Tibial artery (tissue), 4 donors: ENCODE results near the gene ELL.

Experiments used
- DNase-seq, 2 donors: peaks; one replicate each; pipeline ENCODE4 v3.0.0-alpha.2; 2019
- H3K27ac ChIP-seq, 2 donors: fragments of 200-600 bp; sonication (generic) in 1 of 2; 1 replicate in 1 of 2; 2 replicates in 1 of 2; pipeline ENCODE4 v1.5.1; 2018 to 2019; ENCODE audit warnings: mild to moderate bottlenecking in 1 of 2
- H3K27me3 ChIP-seq, 2 donors: fragments of 200-600 bp; sonication (generic) in 1 of 2; one replicate each; pipeline versions ENCODE4 v1.5.1 to v1.6.0; 2016 to 2019
- H3K36me3 ChIP-seq, 3 donors: fragments of 200-600 bp; sonication (generic) in 2 of 3; one replicate each; pipeline ENCODE4 v1.5.1; 2016 to 2019; ENCODE audit warnings: mild to moderate bottlenecking in 2 of 3
- H3K4me1 ChIP-seq, 4 donors: fragments of 200-600 bp; sonication (generic) in 2 of 4; 1 replicate in 3 of 4; 2 replicates in 1 of 4; pipeline ENCODE4 v1.5.1; 2016 to 2019
- H3K4me3 ChIP-seq, 2 donors: fragments of 200-600 bp; sonication (generic) in 1 of 2; 1 replicate in 1 of 2; 2 replicates in 1 of 2; pipeline ENCODE4 v1.5.1; 2018 to 2019; ENCODE audit warnings: mild to moderate bottlenecking in 2 of 2
- H3K9me3 ChIP-seq, 3 donors: fragments of 200-600 bp; sonication (generic) in 1 of 3; one replicate each; pipeline ENCODE4 v1.5.1; 2016 to 2019
- intact Hi-C: fragments of 100-400 bp; cut with DNase I; formaldehyde crosslinking; loops from one replicate; pipeline ENCODE4 v1.15.0; 2023; ENCODE audit warnings: low total_unique reads
- TF ChIP-seq, protein P1 (sequence below), 2 experiments: fragments of 200-600 bp in 1 of 2; fragments of 450-650 bp in 1 of 2; IDR thresholded peaks; one replicate each; pipeline ENCODE4 v1.5.1; 2017 to 2019; ENCODE audit warnings: antibody characterized with exemption in 2 of 2, mild to moderate bottlenecking in 1 of 2, moderate library complexity in 1 of 2

The ELL gene

DNA sequence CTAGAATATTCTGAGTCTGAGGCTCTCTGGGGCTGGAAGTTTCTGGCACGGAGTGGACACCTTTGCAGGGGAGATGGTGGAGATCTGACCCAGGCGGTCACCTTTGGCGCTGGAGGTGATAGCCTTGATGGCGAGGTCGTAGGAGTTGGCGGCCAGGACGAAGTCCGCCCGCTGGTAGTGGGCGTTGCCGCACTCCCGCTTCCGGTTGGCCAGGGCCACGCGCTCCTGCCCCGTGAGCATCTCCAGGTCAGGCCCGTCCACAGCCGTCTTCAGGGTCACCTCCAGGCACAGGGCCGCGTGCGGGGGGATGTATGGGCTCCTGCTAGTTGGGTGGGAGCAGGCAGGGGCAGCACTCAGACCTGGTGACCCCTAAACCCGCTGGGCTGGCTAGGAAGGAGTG, 16.2 kb upstream of the ELL start:
- no peak for DNase-seq
- H3K4me3 ChIP-seq: no peak overlapping the region
- intact Hi-C loops: no loop called here
- peaks cover 49 to 84% (median 70%) of the 10 kb centered on the region in 3 donors for H3K36me3 ChIP-seq
- H3K4me1 ChIP-seq: peaks cover 0 to 16% (median 12%) of the 10 kb centered on the region in 4 donors
- TF ChIP-seq, protein P1, sequence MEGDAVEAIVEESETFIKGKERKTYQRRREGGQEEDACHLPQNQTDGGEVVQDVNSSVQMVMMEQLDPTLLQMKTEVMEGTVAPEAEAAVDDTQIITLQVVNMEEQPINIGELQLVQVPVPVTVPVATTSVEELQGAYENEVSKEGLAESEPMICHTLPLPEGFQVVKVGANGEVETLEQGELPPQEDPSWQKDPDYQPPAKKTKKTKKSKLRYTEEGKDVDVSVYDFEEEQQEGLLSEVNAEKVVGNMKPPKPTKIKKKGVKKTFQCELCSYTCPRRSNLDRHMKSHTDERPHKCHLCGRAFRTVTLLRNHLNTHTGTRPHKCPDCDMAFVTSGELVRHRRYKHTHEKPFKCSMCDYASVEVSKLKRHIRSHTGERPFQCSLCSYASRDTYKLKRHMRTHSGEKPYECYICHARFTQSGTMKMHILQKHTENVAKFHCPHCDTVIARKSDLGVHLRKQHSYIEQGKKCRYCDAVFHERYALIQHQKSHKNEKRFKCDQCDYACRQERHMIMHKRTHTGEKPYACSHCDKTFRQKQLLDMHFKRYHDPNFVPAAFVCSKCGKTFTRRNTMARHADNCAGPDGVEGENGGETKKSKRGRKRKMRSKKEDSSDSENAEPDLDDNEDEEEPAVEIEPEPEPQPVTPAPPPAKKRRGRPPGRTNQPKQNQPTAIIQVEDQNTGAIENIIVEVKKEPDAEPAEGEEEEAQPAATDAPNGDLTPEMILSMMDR (IDR thresholded peaks at IDR 0.05): no peak
- no peaks in the 10 kb centered on the region for H3K9me3 ChIP-seq
- H3K27ac ChIP-seq: no peak overlapping the region
- no peaks in the 10 kb centered on the region for H3K27me3 ChIP-seq

DNA sequence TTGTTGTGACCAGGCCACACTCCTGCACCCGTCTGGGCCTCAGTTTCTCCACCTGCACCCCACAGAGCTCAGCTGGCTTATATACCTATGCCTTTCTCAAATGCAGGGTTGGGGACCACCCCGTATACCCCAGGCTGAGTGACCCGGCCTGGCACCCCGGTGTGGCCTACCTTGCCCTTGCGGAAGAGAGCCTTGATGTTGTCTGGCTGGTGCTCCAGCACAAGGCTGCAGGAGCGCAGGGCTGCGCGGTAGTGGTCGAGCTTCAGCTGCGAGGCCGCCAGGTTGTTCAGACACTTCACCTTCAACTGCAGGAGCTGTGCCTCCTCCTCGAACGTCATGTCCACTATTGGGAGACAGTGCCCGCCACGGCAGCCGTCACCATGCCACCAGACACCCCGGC, 15.6 kb upstream of the ELL start:
- TF ChIP-seq, protein P1 (IDR thresholded peaks at IDR 0.05): no peak
- Histone ChIP-seq H3K9me3 (no peaks in the 10 kb centered on the region), H3K36me3 (peaks cover 56 to 91% (median 77%) of the 10 kb centered on the region in 3 donors), H3K4me1 (peaks cover 0 to 14% (median 11%) of the 10 kb centered on the region in 4 donors), H3K4me3 (no peak overlapping the region), H3K27me3 (no peaks in the 10 kb centered on the region), H3K27ac (no peak overlapping the region)
- DNase-seq: no peak
- intact Hi-C loops: no loop called here

DNA sequence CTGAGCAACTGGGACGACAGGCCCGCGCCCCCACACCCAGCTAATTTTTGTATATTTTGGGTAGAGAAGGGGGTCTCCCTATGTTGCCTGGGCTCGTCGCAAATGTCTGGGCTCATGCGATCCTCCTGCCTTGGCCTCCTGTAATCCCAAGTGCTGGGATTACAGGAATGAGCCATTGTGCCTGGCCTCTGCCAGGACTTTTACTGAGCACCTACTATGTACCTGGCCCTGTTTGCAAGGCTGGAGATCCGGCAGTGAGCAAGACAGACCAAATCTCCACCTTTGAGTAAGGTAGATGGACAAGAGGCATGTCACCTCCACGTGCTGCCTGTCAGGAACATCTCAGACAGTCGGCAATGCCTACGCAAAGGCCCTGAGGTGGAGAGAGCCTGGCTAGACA, 14.6 kb upstream of the ELL start:
- no peak overlapping the region for H3K4me3 ChIP-seq
- intact Hi-C loops: no loop called here
- peaks cover 0 to 5% (median 1%) of the 10 kb centered on the region in 4 donors for H3K4me1 ChIP-seq
- peaks cover 64 to 96% (median 83%) of the 10 kb centered on the region in 3 donors for H3K36me3 ChIP-seq
- H3K27me3 ChIP-seq: no peaks in the 10 kb centered on the region
- DNase-seq: no peak
- H3K9me3 ChIP-seq: no peaks in the 10 kb centered on the region
- TF ChIP-seq, protein P1 (IDR thresholded peaks at IDR 0.05): no peak
- no peak overlapping the region for H3K27ac ChIP-seq

DNA sequence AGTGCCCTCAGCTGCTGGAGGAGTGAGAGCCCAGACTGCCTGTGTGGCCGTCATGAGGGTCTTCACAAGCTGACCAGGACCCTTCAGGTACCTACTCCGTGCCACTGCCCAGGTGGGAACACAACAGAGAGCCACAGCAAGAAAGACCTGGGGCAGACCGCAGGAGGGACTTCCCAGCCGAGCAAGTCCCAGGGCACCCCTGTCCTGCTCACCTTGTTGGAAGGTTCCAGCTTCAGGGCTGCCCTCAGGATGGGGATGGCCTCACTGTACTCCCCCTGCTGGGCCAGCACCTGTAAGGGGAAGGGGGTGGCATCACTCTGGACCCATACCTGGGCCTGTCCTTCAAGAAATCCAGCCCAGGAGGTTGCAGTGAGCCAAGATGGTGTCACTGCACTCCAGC, 11.2 kb upstream of the ELL start:
- intact Hi-C loops: no loop called here
- H3K36me3 ChIP-seq: peaks cover 45 to 69% (median 57%) of the 10 kb centered on the region in 3 donors
- no peak overlapping the region for H3K4me3 ChIP-seq
- TF ChIP-seq, protein P1 (IDR thresholded peaks at IDR 0.05): no peak
- no peaks in the 10 kb centered on the region for H3K4me1 ChIP-seq
- no peaks in the 10 kb centered on the region for H3K27me3 ChIP-seq
- DNase-seq: no peak
- H3K27ac ChIP-seq: no peak overlapping the region
- no peaks in the 10 kb centered on the region for H3K9me3 ChIP-seq

DNA sequence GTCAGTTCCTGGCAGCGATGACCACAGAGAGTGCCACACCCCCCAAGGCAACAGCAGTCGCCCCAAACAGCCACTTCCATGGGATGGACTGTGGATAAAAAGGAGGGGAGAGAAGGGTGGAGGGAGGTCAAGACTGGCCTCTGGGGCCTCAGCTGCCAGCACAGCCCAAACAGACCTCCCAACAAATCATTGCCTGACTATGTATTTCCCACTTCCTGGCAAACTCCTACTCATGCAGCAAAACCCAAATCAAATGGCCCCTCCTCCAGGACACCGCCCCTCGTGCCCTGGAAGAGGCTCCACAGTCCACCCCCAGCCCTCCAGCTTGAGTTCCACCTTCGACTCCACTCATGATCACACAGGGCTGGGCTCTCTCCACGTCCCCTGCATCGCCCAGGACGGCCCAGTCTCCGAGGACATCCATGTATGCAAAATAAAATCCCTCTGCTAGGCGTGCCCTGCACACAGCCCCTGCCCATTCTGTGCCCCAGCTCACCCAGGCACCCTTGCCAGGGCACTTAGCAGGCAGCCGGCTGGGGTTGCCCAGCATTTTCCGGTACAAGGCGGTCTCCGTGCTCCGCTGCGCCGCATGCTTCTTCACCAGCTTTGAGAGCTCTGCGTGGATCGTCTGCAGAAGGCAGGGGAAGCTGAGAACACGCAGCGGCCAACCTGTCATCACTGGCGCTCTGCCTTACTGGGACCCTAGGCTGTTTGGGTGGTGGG, 10.5 kb upstream of the ELL start:
- Histone ChIP-seq H3K36me3 (peaks cover 41 to 61% (median 50%) of the 10 kb centered on the region in 3 donors), H3K4me3 (no peak overlapping the region)
- intact Hi-C loops: no loop called here

More for the DNA sequence above, 10.5 kb upstream of the ELL start:
- Histone ChIP-seq H3K9me3 (no peaks in the 10 kb centered on the region), H3K27ac (no peak overlapping the region), H3K27me3 (no peaks in the 10 kb centered on the region), H3K4me1 (no peaks in the 10 kb centered on the region)
- TF ChIP-seq, protein P1 (IDR thresholded peaks at IDR 0.05): no peak
- DNase-seq: no peak
